HEK293T (cell line): Measurements from ENCODE around the gene FERD3L.
A peak's percentile ranks its signal among the peaks of the same experiment; 100 is the strongest.

Source experiments
- CTCF ChIA-PET: fragments of 350-600 bp; formaldehyde crosslinking; extraction: SDS; loops from one replicate; lab custom pipeline; 2021; ENCODE audit warnings: antibody characterized with exemption, inconsistent platforms; lab: Yijun Ruan, JAX
- POLR2A ChIA-PET: fragments of 350-600 bp; formaldehyde crosslinking; extraction: SDS; loops from one replicate; lab custom pipeline; 2020; ENCODE audit warnings: antibody characterized with exemption, inconsistent platforms; lab: Yijun Ruan, JAX
- DNase-seq: peaks from one replicate; pipeline ENCODE4 v3.0.0; 2012; ENCODE audit warnings: mixed read lengths; ENCODE audit errors: extremely low spot score
- ARNT ChIP-seq: fragments of 450-650 bp; IDR thresholded peaks from 2 replicates; pipeline ENCODE4 v1.6.1; 2017; ENCODE audit warnings: mild to moderate bottlenecking
- BHLHE40 ChIP-seq: fragments of 450-650 bp; IDR thresholded peaks from 2 replicates; pipeline ENCODE4 v1.6.1; 2016; ENCODE audit warnings: mild to moderate bottlenecking, moderate library complexity, borderline replicate concordance
- CTBP1 ChIP-seq: fragments of 450-650 bp; IDR thresholded peaks from 2 replicates; pipeline ENCODE4 v1.6.1; 2016; ENCODE audit warnings: borderline replicate concordance
- ELF4 ChIP-seq: fragments of 450-650 bp; IDR thresholded peaks from 2 replicates; pipeline ENCODE4 v1.6.1; 2017; ENCODE audit warnings: antibody characterized with exemption
- FOXA1 ChIP-seq: fragments of 450-650 bp; IDR thresholded peaks from 2 replicates; pipeline ENCODE4 v1.6.1; 2016; ENCODE audit warnings: mild to moderate bottlenecking
- FOXK2 ChIP-seq: fragments of 450-650 bp; IDR thresholded peaks from 2 replicates; pipeline ENCODE4 v1.6.1; 2016; ENCODE audit warnings: mild to moderate bottlenecking
- FOXM1 ChIP-seq: fragments of 450-650 bp; IDR thresholded peaks from 2 replicates; pipeline ENCODE4 v1.6.1; 2017; ENCODE audit warnings: mild to moderate bottlenecking, borderline replicate concordance
- HDGF ChIP-seq: fragments of 450-650 bp; IDR thresholded peaks from 2 replicates; pipeline ENCODE4 v1.6.1; 2017; ENCODE audit warnings: antibody characterized with exemption, borderline replicate concordance
- L3MBTL2 ChIP-seq: fragments of 450-650 bp; conservative IDR thresholded peaks from 2 replicates; pipeline ENCODE4 v1.6.1; 2016; ENCODE audit warnings: mild to moderate bottlenecking
- LEF1 ChIP-seq: fragments of 450-650 bp; IDR thresholded peaks from 2 replicates; pipeline ENCODE4 v1.6.1; 2017; ENCODE audit warnings: mild to moderate bottlenecking, borderline replicate concordance
- NFRKB ChIP-seq: fragments of 450-650 bp; IDR thresholded peaks from 2 replicates; pipeline ENCODE4 v1.6.1; 2016; ENCODE audit warnings: mild to moderate bottlenecking, moderate library complexity
- PKNOX1 ChIP-seq: fragments of 450-650 bp; IDR thresholded peaks from 2 replicates; pipeline ENCODE4 v1.6.1; 2016
- SP1 ChIP-seq: fragments of 450-650 bp; IDR thresholded peaks from 2 replicates; pipeline ENCODE4 v1.6.1; 2017
- SUZ12 ChIP-seq: fragments of 450-650 bp; IDR thresholded peaks from 2 replicates; pipeline ENCODE4 v1.6.1; 2016; ENCODE audit warnings: mild to moderate bottlenecking
- TARDBP ChIP-seq: fragments of 450-650 bp; IDR thresholded peaks from 2 replicates; pipeline ENCODE4 v1.6.1; 2016
- ZNF384 ChIP-seq: fragments of 450-650 bp; IDR thresholded peaks from 2 replicates; pipeline ENCODE4 v1.6.1; 2016

The FERD3L gene

DNA sequence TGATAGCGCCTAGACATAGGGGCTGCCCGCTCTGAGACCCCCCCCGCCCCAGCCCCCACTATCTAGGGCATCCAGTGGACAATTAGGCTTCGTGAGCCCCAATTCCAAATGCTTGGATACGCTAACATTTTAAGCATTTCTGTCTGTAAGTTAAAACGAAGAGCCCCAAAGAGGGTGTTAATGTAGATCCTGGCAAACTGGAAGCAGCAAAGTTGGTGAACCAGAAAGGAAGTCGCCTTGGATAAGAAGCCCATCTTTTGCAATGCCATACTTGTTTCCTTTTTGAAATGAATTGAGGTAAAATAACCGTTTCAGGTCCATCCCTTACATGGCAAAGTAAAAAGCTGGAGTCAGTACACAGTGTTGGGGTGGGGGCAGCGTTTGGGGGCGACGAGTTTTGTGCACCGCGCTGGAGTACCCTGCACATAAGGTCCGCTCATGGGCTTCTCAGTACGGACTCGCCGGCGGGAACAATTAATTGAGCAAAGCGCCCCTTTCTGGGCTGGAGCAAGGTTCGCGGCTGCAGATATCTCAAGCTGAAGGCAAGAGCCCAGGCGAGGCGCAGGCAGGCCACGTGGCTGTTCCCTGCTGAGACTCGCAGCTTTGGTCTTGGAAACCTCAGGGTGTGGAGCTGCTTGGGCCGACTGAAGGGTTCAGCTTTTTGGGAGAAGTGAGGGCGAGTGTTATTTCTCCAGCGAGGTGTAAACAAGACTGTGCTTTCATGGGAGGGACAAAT, 26.4 kb downstream of the FERD3L start:
- no peak for DNase-seq
- ChIA-PET CTCF (interaction anchor here (0.7 to 1.2 kb wide), 2 partner anchors 259 to 324 kb away, joined by 3 to 4 read pairs; no protein-coding TSS in a partner anchor), POLR2A (no interaction called here)
- TF ChIP-seq L3MBTL2 = no peak

GRCh38 chr7:19117870-19118608, 27.2 kb downstream of the FERD3L start:
- POLR2A ChIA-PET = interaction anchor here (0.6 to 2.4 kb wide), 2 partner anchors 12 to 240 kb away, joined by 3 to 22 read pairs; no protein-coding TSS in a partner anchor
- CTCF ChIA-PET = no interaction called here
- DNase-seq = no peak
- TF ChIP-seq SUZ12 (no peak), FOXK2 (no peak), PKNOX1 (no peak), L3MBTL2 (no peak), ZNF384 (no peak), FOXA1 (no peak), FOXM1 (no peak), LEF1 (no peak), SP1 (no peak), CTBP1 (no peak), ARNT (no peak), NFRKB (no peak), ELF4 (no peak)

DNA sequence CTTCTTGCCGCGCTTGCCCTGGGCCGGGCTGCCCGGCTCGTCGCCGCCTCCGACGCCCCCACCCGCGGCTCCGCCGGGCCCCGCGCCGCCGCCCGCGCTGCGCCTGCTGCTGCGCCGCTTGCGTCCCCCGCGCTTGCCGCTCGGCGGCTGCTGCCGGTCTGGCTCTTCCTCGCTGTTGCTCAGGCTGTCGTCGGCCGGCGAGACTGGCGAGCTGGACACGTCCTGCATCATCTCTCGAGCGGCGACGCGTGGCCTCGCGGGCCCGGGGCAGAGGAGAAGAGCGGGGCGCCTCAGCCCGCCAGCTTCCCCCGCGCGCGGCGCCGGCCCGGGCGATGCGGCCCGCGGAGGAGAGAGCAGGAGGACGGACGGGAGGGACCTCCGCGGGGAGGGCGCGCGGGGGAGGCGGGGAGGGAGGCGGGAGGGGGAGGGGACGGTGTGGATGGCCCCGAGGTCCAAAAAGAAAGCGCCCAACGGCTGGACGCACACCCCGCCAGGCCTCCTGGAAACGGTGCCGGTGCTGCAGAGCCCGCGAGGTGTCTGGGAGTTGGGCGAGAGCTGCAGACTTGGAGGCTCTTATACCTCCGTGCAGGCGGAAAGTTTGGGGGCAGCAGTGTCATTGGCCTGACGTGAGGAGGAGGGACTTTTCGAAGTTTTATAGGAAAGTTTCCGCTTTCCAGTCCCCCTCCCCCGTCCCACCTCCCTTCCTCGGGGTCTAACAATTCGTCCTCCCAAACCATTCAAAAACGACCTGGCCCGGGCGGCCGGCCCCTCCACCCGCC, 27.9 kb downstream of the FERD3L start, which contains the start of gene TWIST1:
TWIST1 (minus strand) TSS at position 546 of the 779 bp plus-strand sequence; CDS start at position 231, 315 bp downstream.
- ChIA-PET CTCF (no interaction called here), POLR2A (interaction anchor here (0.6 to 2.4 kb wide), 2 partner anchors 11 to 239 kb away, joined by 3 to 22 read pairs; no protein-coding TSS in a partner anchor)
- peak; percentile 66 for DNase-seq
- TF ChIP-seq FOXK2 (no peak), FOXM1 (no peak), PKNOX1 (no peak), TARDBP (no peak), SP1 (no peak), ARNT (no peak)

DNA sequence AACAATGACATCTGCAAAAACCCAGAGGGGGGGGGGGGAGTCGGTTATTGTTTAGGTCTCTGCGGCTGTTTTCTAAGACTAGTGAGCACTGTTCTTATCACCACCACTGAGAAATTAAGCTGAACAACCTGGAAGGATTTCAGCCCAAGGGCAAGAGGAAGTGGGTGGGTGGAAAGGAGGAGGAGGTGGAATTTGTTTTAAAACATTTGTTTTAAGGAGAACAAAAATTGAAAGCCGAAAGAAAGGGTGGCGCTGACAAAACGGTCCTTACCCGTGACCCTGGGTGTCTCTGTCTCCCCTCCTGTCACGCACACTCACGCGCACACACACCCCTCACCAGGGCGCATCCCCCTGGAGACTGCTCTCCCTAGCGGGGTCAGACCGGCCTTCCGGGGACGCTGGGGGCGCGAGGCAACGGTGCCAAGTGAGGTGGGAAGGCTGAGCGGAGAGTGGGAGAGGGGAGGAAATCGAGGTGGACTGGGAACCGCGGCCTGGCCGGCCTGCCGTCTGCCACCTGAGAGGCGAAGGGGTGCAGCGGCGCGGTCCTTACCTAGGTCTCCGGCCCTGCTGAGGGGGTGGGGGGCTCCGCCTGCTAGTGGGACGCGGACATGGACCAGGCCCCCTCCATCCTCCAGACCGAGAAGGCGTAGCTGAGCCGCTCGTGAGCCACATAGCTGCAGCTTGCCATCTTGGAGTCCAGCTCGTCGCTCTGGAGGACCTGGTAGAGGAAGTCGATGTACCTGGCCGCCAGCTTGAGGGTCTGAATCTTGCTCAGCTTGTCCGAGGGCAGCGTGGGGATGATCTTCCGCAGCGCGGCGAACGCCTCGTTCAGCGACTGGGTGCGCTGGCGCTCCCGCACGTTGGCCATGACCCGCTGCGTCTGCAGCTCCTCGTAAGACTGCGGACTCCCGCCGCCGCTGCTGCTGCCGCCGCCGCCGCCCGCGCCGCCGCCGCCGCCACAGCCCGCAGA, 28.8 kb downstream of the FERD3L start:
- TF ChIP-seq ZNF384 = no peak
- TF ChIP-seq L3MBTL2 = peak; percentile 48
- POLR2A ChIA-PET = interaction anchor here (2.4 kb wide), 1 partner anchor 10 kb away, joined by 22 read pairs; no protein-coding TSS in a partner anchor
- CTCF ChIA-PET = interaction anchor here (0.6 kb wide), 1 partner anchor 760 kb away, joined by 3 read pairs; no protein-coding TSS in a partner anchor
- DNase-seq = peak; percentile 36

- ChIA-PET CTCF (no interaction called here), POLR2A (no interaction called here)
- TF ChIP-seq BHLHE40 = no peak
- TF ChIP-seq ELF4 = no peak
- no peak for TF ChIP-seq ARNT
- no peak for TF ChIP-seq SUZ12
- no peak for TF ChIP-seq TARDBP
- TF ChIP-seq LEF1 = no peak
- no peak for TF ChIP-seq NFRKB
- no peak for TF ChIP-seq SP1
- DNase-seq = no peak
Measured at GRCh38 chr7:19114551-19114855, 30.7 kb downstream of the FERD3L start.

DNA sequence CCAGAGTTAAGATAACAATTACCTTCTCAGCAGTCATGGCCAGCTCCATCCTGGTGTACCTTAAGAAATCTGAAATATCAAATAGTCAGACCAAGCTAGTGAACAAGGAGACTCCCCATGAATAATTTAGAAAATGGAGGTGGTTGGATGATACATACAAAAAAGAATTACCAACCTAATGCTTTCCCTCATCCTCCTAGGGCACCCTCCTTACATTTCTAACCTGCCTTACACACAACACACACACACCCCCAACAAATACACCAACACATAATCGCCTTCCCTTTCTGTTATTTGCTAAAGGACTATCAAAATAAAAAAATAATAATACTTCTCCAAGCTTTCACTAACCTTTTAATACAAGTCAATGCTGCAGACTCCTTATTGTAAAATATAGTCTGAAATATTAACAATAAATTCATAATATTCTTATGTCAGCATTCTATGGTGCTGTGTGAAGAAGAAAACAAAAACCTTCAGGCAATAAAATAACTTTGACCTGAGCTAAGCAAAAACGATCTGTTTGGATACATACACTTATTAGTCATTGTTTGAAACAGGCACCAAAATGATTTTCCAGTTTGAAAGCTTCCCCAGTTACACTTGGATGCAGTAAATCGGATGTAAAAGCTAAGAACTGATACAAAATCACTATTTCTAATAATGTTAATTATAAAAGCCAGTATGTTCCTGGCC, 31.2 kb downstream of the FERD3L start:
- no peak for DNase-seq
- no peak for TF ChIP-seq ELF4
- no peak for TF ChIP-seq L3MBTL2
- no peak for TF ChIP-seq ZNF384
- no peak for TF ChIP-seq HDGF
- no peak for TF ChIP-seq NFRKB
- TF ChIP-seq CTBP1 = no peak
- TF ChIP-seq ARNT = no peak
- no peak for TF ChIP-seq FOXK2
- ChIA-PET POLR2A (no interaction called here), CTCF (no interaction called here)
